Activated effector memory CD4-positive, alpha-beta T cell treated with Interleukin-2 at 50 U/mL for 16 hours (primary cell): ENCODE data around the gene ZNF420.
"Not testable (repeated sequence)": the region's sequence is repeated elsewhere in the genome, so short reads cannot be mapped to it uniquely, and the experiment has no call there.

Experiments used
- DNase-seq: peaks from one replicate; pipeline ENCODE4 v3.0.0-alpha.2; 2020

The ZNF420 gene

GRCh38 chr19:37077934-37078716 is at the start of gene ZNF420:
TSS of gene ZNF420 (plus strand) at chr19:37078433. CDS start at chr19:37089119, 10,686 bp downstream.
- peak; percentile 81 for DNase-seq

GRCh38 chr19:37045140-37045539 is 33.1 kb upstream of the ZNF420 start:
- no peak for DNase-seq

- no peak for DNase-seq
These were observed 22.9 kb upstream of the ZNF420 start for GRCh38 chr19:37055330-37055729.

- DNase-seq = no peak
These were observed 21.5 kb upstream of the ZNF420 start for GRCh38 chr19:37056776-37057175.

GRCh38 chr19:37059142-37059541 is 19.1 kb upstream of the ZNF420 start:
- no peak for DNase-seq

GRCh38 chr19:37064886-37065285 is 13.3 kb upstream of the ZNF420 start:
- DNase-seq = not testable (repeated sequence)

GRCh38 chr19:37074111-37074510 is 4.1 kb upstream of the ZNF420 start:
- DNase-seq = no peak

- no peak for DNase-seq
These were observed 3.3 kb upstream of the ZNF420 start for GRCh38 chr19:37074819-37075362.

- DNase-seq = not testable (repeated sequence)
These were observed 1.7 kb upstream of the ZNF420 start for GRCh38 chr19:37076524-37076923.

GRCh38 chr19:37077501-37077933 is 716 bp upstream of the ZNF420 start:
- no peak for DNase-seq

- DNase-seq = no peak
These were observed 442 bp downstream of the ZNF420 start for GRCh38 chr19:37078717-37079032.

GRCh38 chr19:37079238-37079637 is 1.0 kb downstream of the ZNF420 start:
- no peak for DNase-seq

GRCh38 chr19:37082307-37082706 is 4.1 kb downstream of the ZNF420 start:
- no peak for DNase-seq

GRCh38 chr19:37087110-37087509 is 8.9 kb downstream of the ZNF420 start:
- DNase-seq = no peak

- DNase-seq = no peak
These were observed 17.6 kb downstream of the ZNF420 start for GRCh38 chr19:37095859-37096258.

GRCh38 chr19:37098570-37098969 is 20.3 kb downstream of the ZNF420 start:
- no peak for DNase-seq

- DNase-seq = not testable (repeated sequence)
These were observed 25.9 kb downstream of the ZNF420 start for GRCh38 chr19:37104135-37104534.

- not testable (repeated sequence) for DNase-seq
These were observed 33.5 kb downstream of the ZNF420 start for GRCh38 chr19:37111753-37112152.

- DNase-seq = no peak
These were observed 35.8 kb downstream of the ZNF420 start for GRCh38 chr19:37114001-37114400.

GRCh38 chr19:37122093-37122492 is 43.9 kb downstream of the ZNF420 start:
- DNase-seq = not testable (repeated sequence)

- DNase-seq = no peak
These were observed 50.0 kb downstream of the ZNF420 start for GRCh38 chr19:37127999-37128820.

- DNase-seq = no peak
These were observed 50.6 kb downstream of the ZNF420 start for GRCh38 chr19:37128821-37129177.

- no peak for DNase-seq
These were observed 57.9 kb downstream of the ZNF420 start for GRCh38 chr19:37136111-37136510.

- DNase-seq = no peak
These were observed 70.0 kb downstream of the ZNF420 start for GRCh38 chr19:37148214-37148613.
